ENCODE measurements around the gene BCL2L12.
"Not testable (repeated sequence)": the region's sequence is repeated elsewhere in the genome, so short reads cannot be mapped to it uniquely, and the experiment has no call there.

Gene BCL2L12, protein sequence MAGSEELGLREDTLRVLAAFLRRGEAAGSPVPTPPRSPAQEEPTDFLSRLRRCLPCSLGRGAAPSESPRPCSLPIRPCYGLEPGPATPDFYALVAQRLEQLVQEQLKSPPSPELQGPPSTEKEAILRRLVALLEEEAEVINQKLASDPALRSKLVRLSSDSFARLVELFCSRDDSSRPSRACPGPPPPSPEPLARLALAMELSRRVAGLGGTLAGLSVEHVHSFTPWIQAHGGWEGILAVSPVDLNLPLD

DNA sequence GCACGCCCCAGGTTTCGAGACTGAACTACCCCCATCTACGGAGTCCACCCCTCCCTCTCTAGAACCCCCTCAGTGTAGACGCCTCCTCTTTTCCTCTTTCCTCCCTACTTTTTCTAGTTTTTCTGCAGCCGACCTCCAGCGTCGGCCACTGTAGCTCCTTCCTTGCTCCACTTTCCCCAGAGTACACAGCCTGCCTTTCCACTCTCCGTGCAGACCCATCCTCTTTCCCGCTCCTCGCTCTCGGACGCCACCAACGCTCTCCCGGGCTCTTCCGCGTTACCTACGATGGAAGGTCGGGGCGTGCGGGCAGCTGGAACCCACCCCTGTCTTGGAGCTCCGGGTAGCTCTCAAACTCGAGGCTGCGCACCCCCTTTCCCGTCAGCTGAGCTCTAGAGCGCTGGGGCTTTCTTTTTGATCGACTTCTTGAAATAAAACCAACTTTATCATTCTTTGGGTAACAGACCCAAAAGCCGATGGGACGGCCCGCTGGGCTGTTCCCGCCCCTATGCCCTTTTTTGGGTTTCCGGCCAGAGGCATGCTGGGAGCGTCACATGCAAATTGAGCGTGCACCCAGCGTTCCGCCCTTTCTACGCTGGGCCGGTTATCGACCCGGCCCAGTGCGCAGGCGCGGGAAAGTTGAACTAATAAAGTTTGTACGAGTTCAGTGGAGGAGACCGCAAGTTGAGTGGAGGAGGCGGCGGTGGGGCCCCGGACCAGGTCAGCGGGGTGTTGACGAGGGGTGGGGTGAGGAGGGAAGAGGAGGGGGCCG lies at the start of gene BCL2L12, which contains the start of gene IRF3:
Gene BCL2L12 (plus strand): TSS at position 583 of the 769 bp plus-strand sequence. CDS start 760 bp downstream, outside the sequence.
Gene IRF3 (minus strand): TSS at position 507 of the 769 bp plus-strand sequence. CDS start 1,019 bp downstream, outside the sequence.
- Histone ChIP-seq H3K4me3 (ENCODE audit: low read depth in 1 of 2, low read length in 2 of 2) (peak within 1 kb of the TSS; percentile 53 to 81), H3K36me3 (ENCODE audit: insufficient read depth, low read length) (peaks cover 46% of the 10 kb centered on the region), H3K27ac (ENCODE audit: low read length) (peak within 1 kb of the TSS; percentile 76), H3K4me1 (ENCODE audit: insufficient read depth, low read length) (peaks cover 36% of the 10 kb centered on the region), H3K9me3 (ENCODE audit: insufficient read depth, low read length, severe bottlenecking) (no peaks in the 10 kb centered on the region), H3K4me2 (ENCODE audit: insufficient read depth, low read length) (peak within 1 kb of the TSS; percentile 94), H4K20me1 (ENCODE audit: insufficient read depth, low read length) (peaks cover 27% of the 10 kb centered on the region), H3K79me2 (ENCODE audit: insufficient read depth, low read length) (peaks cover 56% of the 10 kb centered on the region), H2AFZ (ENCODE audit: low read depth, low read length) (peak within 1 kb of the TSS; percentile 82), H3K9ac (ENCODE audit: low read depth, low read length) (peak within 1 kb of the TSS; percentile 72), H3K27me3 (ENCODE audit: insufficient read depth, low read length, poor library complexity) (no peaks in the 10 kb centered on the region)
- ATAC-seq (ENCODE audit: insufficient read depth, low read depth) (peak; percentile 86), DNase-seq (peak; percentile 98)
- TF ChIP-seq EZH2 (IDR thresholded peaks at IDR 0.05; ENCODE audit: borderline replicate concordance, low read depth, low read length, severe bottlenecking): no peak
- TF ChIP-seq, protein P1, sequence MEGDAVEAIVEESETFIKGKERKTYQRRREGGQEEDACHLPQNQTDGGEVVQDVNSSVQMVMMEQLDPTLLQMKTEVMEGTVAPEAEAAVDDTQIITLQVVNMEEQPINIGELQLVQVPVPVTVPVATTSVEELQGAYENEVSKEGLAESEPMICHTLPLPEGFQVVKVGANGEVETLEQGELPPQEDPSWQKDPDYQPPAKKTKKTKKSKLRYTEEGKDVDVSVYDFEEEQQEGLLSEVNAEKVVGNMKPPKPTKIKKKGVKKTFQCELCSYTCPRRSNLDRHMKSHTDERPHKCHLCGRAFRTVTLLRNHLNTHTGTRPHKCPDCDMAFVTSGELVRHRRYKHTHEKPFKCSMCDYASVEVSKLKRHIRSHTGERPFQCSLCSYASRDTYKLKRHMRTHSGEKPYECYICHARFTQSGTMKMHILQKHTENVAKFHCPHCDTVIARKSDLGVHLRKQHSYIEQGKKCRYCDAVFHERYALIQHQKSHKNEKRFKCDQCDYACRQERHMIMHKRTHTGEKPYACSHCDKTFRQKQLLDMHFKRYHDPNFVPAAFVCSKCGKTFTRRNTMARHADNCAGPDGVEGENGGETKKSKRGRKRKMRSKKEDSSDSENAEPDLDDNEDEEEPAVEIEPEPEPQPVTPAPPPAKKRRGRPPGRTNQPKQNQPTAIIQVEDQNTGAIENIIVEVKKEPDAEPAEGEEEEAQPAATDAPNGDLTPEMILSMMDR (IDR thresholded peaks at IDR 0.05; ENCODE audit: borderline replicate concordance, extremely low read depth, low read length, poor library complexity, severe bottlenecking): peak; percentile 13

DNA sequence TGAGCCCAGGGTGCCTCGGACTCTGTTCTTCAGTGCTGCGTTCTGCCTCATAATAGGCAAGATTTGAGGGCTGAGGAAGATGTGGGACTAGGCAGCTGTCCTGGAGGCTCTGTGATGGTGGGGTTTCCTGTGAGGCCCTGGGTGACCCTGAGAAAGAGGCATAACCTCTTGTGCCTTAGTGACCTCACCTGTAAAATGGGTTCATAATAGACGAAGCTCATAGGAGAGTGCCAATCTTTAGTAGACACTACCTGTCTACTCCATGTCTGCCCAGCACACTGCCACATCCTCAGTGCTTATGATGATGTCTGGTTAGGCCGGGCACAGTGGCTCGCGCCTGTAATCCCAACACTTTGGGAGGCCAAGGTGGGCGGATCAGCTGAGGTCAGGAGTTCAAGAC lies 49.2 kb upstream of the BCL2L12 start:
- no peak for ATAC-seq (ENCODE audit: insufficient read depth, low read depth)
- Histone ChIP-seq H3K9ac (ENCODE audit: low read depth, low read length) (no peak overlapping the region), H3K4me3 (ENCODE audit: low read depth in 1 of 2, low read length in 2 of 2) (no peak overlapping the region), H2AFZ (ENCODE audit: low read depth, low read length) (no peak overlapping the region), H3K36me3 (ENCODE audit: insufficient read depth, low read length) (peaks cover 81% of the 10 kb centered on the region), H3K79me2 (ENCODE audit: insufficient read depth, low read length) (peaks cover 24% of the 10 kb centered on the region), H3K4me2 (ENCODE audit: insufficient read depth, low read length) (no peak overlapping the region), H3K27ac (ENCODE audit: low read length) (no peak overlapping the region), H3K9me3 (ENCODE audit: insufficient read depth, low read length, severe bottlenecking) (no peaks in the 10 kb centered on the region), H3K27me3 (ENCODE audit: insufficient read depth, low read length, poor library complexity) (no peaks in the 10 kb centered on the region), H4K20me1 (ENCODE audit: insufficient read depth, low read length) (peaks cover 45% of the 10 kb centered on the region), H3K4me1 (ENCODE audit: insufficient read depth, low read length) (no peaks in the 10 kb centered on the region)
- TF ChIP-seq, protein P1 (IDR thresholded peaks at IDR 0.05; ENCODE audit: borderline replicate concordance, extremely low read depth, low read length, poor library complexity, severe bottlenecking): no peak
- no peak for TF ChIP-seq EZH2 (IDR thresholded peaks at IDR 0.05; ENCODE audit: borderline replicate concordance, low read depth, low read length, severe bottlenecking)
- no peak for DNase-seq

DNA sequence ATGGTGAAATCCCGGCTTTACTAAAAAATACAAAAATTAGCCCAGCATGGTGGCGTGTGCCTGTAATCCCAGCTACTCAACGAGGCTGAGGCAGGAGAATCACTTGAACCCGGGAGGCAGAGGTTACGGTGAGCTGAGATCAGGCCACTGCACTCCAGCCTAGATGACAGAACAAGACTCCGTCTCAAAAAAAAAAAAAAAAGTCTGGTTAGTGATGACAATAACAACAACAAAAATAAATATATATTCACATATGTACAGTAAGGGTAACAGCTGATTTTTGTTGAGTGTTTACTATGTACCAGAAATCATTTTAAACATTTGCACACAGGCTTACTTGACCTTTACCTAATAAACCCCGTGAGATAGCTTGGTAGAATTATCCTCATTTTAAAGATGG lies 48.8 kb upstream of the BCL2L12 start:
- H3K9me3 ChIP-seq (ENCODE audit: insufficient read depth, low read length, severe bottlenecking): no peaks in the 10 kb centered on the region
- ATAC-seq (ENCODE audit: insufficient read depth, low read depth) (no peak), DNase-seq (no peak)
- H3K27ac ChIP-seq (ENCODE audit: low read length): no peak overlapping the region
- H3K79me2 ChIP-seq (ENCODE audit: insufficient read depth, low read length): peaks cover 24% of the 10 kb centered on the region
- TF ChIP-seq, protein P1 (IDR thresholded peaks at IDR 0.05; ENCODE audit: borderline replicate concordance, extremely low read depth, low read length, poor library complexity, severe bottlenecking): no peak
- no peak for TF ChIP-seq EZH2 (IDR thresholded peaks at IDR 0.05; ENCODE audit: borderline replicate concordance, low read depth, low read length, severe bottlenecking)
- H2AFZ ChIP-seq (ENCODE audit: low read depth, low read length): no peak overlapping the region
- no peaks in the 10 kb centered on the region for H3K4me1 ChIP-seq (ENCODE audit: insufficient read depth, low read length)
- H3K36me3 ChIP-seq (ENCODE audit: insufficient read depth, low read length): peaks cover 84% of the 10 kb centered on the region
- peaks cover 46% of the 10 kb centered on the region for H4K20me1 ChIP-seq (ENCODE audit: insufficient read depth, low read length)
- H3K4me3 ChIP-seq (ENCODE audit: low read depth in 1 of 2, low read length in 2 of 2): no peak overlapping the region
- H3K9ac ChIP-seq (ENCODE audit: low read depth, low read length): no peak overlapping the region
- no peaks in the 10 kb centered on the region for H3K27me3 ChIP-seq (ENCODE audit: insufficient read depth, low read length, poor library complexity)
- no peak overlapping the region for H3K4me2 ChIP-seq (ENCODE audit: insufficient read depth, low read length)

DNA sequence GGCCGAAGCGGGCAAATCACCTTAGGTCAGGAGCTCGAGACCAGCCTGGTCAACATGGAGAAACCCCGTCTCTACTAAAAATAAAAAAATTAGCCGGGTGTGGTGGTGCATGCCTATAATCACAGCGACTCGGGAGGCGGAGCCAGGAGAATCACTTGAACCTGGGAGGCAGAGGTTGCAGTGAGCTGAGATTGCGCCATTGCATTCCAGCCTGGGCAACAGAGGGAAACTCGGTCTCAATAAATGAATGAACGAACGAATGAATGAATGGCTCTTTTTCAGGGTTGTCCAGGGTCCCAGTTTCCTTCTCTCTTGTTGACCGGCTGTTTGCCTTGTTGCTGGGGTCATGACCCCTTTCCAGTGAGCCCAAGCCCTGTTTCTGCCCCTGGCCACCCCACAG lies 47.9 kb upstream of the BCL2L12 start:
- Histone ChIP-seq H3K36me3 (ENCODE audit: insufficient read depth, low read length) (peaks cover 79% of the 10 kb centered on the region), H4K20me1 (ENCODE audit: insufficient read depth, low read length) (peaks cover 41% of the 10 kb centered on the region)

More for the DNA sequence above, 47.9 kb upstream of the BCL2L12 start:
- H3K79me2 ChIP-seq (ENCODE audit: insufficient read depth, low read length): peaks cover 16% of the 10 kb centered on the region
- H2AFZ ChIP-seq (ENCODE audit: low read depth, low read length); H3K27ac ChIP-seq (ENCODE audit: low read length); H3K9ac ChIP-seq (ENCODE audit: low read depth, low read length); H3K9me3 ChIP-seq (ENCODE audit: insufficient read depth, low read length, severe bottlenecking); H3K4me1 ChIP-seq (ENCODE audit: insufficient read depth, low read length); ATAC-seq (ENCODE audit: insufficient read depth, low read depth); H3K4me2 ChIP-seq (ENCODE audit: insufficient read depth, low read length); H3K4me3 ChIP-seq (ENCODE audit: low read depth in 1 of 2, low read length in 2 of 2); H3K27me3 ChIP-seq (ENCODE audit: insufficient read depth, low read length, poor library complexity); DNase-seq: not testable (repeated sequence)

Data from DND-41 (cell line).